A549 treated with AZD2906 at 1 μM for 4 hours (cell line): ENCODE measurements around the gene ARL14EPL. TPM values are rescaled to one million over a fixed set of nuclear protein-coding genes. Genes with fewer than 3 reads are reported as not detected.

Experiments used
- total RNA-seq: library from RNA; stranded (reverse); fragments of 200-300 nt; extraction: Qiagen RNA extraction; gene quantifications from 5 replicates; pipeline ENCODE4 v1.2.3, GENCODE V29; 2022

Gene ARL14EPL
- total RNA-seq, result 0.11 to 0.31 TPM (median 0.25 TPM) in 5 replicates

GRCh38 chr5:116032094-116032517, at the start of gene ARL14EPL:
TSS of gene ARL14EPL (plus strand) at chr5:116032472. CDS start at chr5:116051466, 18,994 bp downstream.

GRCh38 chr5:116084871-116085715, 52.8 kb downstream of the ARL14EPL start, which contains the start of gene COMMD10:
TSS of gene COMMD10 (plus strand) at chr5:116085025.

Other genes with a start within 250 kb of the ARL14EPL start
- gene CDO1, start 215.8 kb upstream of the ARL14EPL start, total RNA-seq, result not detected in 5 replicates
- gene ATG12, start 190.9 kb upstream of the ARL14EPL start, total RNA-seq, result 41.9 to 48.7 TPM (median 46.1 TPM) in 5 replicates
- 60.6 to 81.4 TPM (median 77.6 TPM) in 5 replicates for gene AP3S1, start 190.5 kb upstream of the ARL14EPL start, total RNA-seq
- gene LVRN, start 70.0 kb upstream of the ARL14EPL start, total RNA-seq, result 0.03 to 0.16 TPM (median 0.06 TPM) in 4 of 5 replicates, not detected in the other
- 35.5 to 38.6 TPM (median 36.6 TPM) in 5 replicates for gene COMMD10, start 52.6 kb downstream of the ARL14EPL start, total RNA-seq